GM12891 (cell line): ENCODE measurements around the gene C1orf115.
"Not testable (repeated sequence)": the region's sequence is repeated elsewhere in the genome, so short reads cannot be mapped to it uniquely, and the experiment has no call there.

ENCODE experiments used
- DNase-seq: peaks from one replicate; pipeline ENCODE4 v3.0.0; 2011; ENCODE audit warnings: low spot score; ENCODE audit not compliant: insufficient read length
- FAIRE-seq: peaks from 2 replicates; lab custom pipeline; 2011; peaks lifted over from hg19 to GRCh38; lab: Jason Lieb, UNC
- PAX5 ChIP-seq: IDR thresholded peaks from 2 replicates; pipeline ENCODE4 v1.6.1; 2011; ENCODE audit warnings: low read length, moderate library complexity, mild to moderate bottlenecking; ENCODE audit not compliant: insufficient read depth, severe bottlenecking
- POLR2A ChIP-seq: IDR thresholded peaks from 2 replicates; pipeline ENCODE4 v1.6.1; 2011; ENCODE audit warnings: low read depth, low read length, control low read depth
- POLR2AphosphoS5 ChIP-seq: IDR thresholded peaks from 2 replicates; pipeline ENCODE4 v1.6.1; 2011; ENCODE audit warnings: low read depth, low read length, control low read depth
- POU2F2 ChIP-seq: IDR thresholded peaks from 2 replicates; pipeline ENCODE4 v1.6.1; 2011; ENCODE audit warnings: low read depth, mild to moderate bottlenecking, control low read depth, low read length, moderate library complexity
- SPI1 ChIP-seq: IDR thresholded peaks from 2 replicates; pipeline ENCODE4 v1.6.1; 2011; ENCODE audit warnings: low read depth, low read length, control low read depth
- TAF1 ChIP-seq: IDR thresholded peaks from 2 replicates; pipeline ENCODE4 v1.6.1; 2011; ENCODE audit warnings: low read depth, low read length, control low read depth

The C1orf115 gene

GRCh38 chr1:220717800-220718640, 27.9 kb downstream of the C1orf115 start:
- no peak for TF ChIP-seq SPI1
- TF ChIP-seq PAX5, result no peak
- no peak for TF ChIP-seq TAF1
- TF ChIP-seq POLR2AphosphoS5, result no peak
- TF ChIP-seq POLR2A, result no peak
- no peak for TF ChIP-seq POU2F2
- DNase-seq (no peak), FAIRE-seq (no peak)

GRCh38 chr1:220721266-220721665, 31.1 kb downstream of the C1orf115 start:
- not testable (repeated sequence) for FAIRE-seq, DNase-seq

GRCh38 chr1:220726634-220727033, 36.5 kb downstream of the C1orf115 start:
- DNase-seq, result no peak
- no peak for FAIRE-seq
- TF ChIP-seq POLR2A (no peak), SPI1 (no peak), TAF1 (no peak), POLR2AphosphoS5 (no peak), PAX5 (no peak), POU2F2 (no peak)

GRCh38 chr1:220727519-220727918, 37.4 kb downstream of the C1orf115 start:
- DNase-seq (no peak), FAIRE-seq (no peak)
- TF ChIP-seq POLR2AphosphoS5 (no peak), TAF1 (no peak), POU2F2 (no peak), POLR2A (no peak), PAX5 (no peak), SPI1 (no peak)

GRCh38 chr1:220730486-220730885, 40.3 kb downstream of the C1orf115 start:
- FAIRE-seq (no peak), DNase-seq (no peak)
- TF ChIP-seq TAF1, result no peak
- no peak for TF ChIP-seq POLR2AphosphoS5

- TF ChIP-seq TAF1, result no peak
- TF ChIP-seq POU2F2, result no peak
- TF ChIP-seq POLR2A, result no peak
- TF ChIP-seq POLR2AphosphoS5, result no peak
- TF ChIP-seq SPI1, result no peak
- no peak for TF ChIP-seq PAX5
- no peak for DNase-seq
- FAIRE-seq, result no peak
Observed at GRCh38 chr1:220732137-220732536, 42.0 kb downstream of the C1orf115 start.

GRCh38 chr1:220732621-220733020, 42.5 kb downstream of the C1orf115 start:
- no peak for DNase-seq
- TF ChIP-seq SPI1 (no peak), TAF1 (no peak), POU2F2 (no peak), POLR2A (no peak), PAX5 (no peak), POLR2AphosphoS5 (no peak)
- FAIRE-seq, result no peak

- FAIRE-seq, result peak; percentile 23
- TF ChIP-seq SPI1 (peak; percentile 44; the same call in 1 of the 2 replicates), POU2F2 (no peak)
Observed at GRCh38 chr1:220733086-220733601, 43.0 kb downstream of the C1orf115 start.

GRCh38 chr1:220734571-220735326, 44.6 kb downstream of the C1orf115 start:
- FAIRE-seq (no peak), DNase-seq (no peak)
- TF ChIP-seq POLR2A, result no peak

More at GRCh38 chr1:220733086-220733601, 43.0 kb downstream of the C1orf115 start:
- DNase-seq, result peak; percentile 35

GRCh38 chr1:220736283-220736682, 46.1 kb downstream of the C1orf115 start:
- FAIRE-seq, result not testable (repeated sequence)

GRCh38 chr1:220741349-220741748, 51.2 kb downstream of the C1orf115 start:
- DNase-seq (no peak), FAIRE-seq (no peak)
- no peak for TF ChIP-seq POU2F2

More at GRCh38 chr1:220736283-220736682, 46.1 kb downstream of the C1orf115 start:
- not testable (repeated sequence) for DNase-seq
